Measurements from ENCODE around the gene DEFB124. TPM values are rescaled to one million over a fixed set of nuclear protein-coding genes. Genes with fewer than 3 reads are reported as not detected.

DEFB124 gene
- total RNA-seq, 3 donors from 2014 or later = not detected

DNA sequence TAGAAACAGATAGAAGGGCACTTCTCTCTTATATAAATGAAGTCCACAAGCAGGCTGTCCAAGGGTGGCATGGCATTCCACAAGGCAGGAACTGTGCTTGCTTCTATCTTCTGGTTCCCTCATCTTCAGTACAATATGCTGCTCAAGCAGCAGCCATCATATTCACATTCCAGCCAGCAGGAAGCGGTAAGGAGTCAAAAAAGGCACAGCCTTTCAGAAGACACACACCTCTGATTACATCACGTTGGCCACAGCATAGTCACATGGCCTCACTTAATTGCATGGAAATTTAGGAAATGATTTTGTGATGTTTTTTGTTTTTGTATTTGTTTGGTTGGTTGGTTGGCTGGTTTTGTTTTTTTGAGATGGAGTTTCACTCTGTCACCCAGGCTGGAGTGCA lies 19.2 kb upstream of the DEFB124 start:
- Histone ChIP-seq H3K4me1 (ENCODE audit: low read depth) (no peaks in the 10 kb centered on the region), H3K9me3 (no peaks in the 10 kb centered on the region), H3K36me3 (ENCODE audit: low read depth) (no peaks in the 10 kb centered on the region), H3K4me3 (no peak overlapping the region)
- intact Hi-C loops (cut with DNase I, micrococcal nuclease) = no loop called here
- TF ChIP-seq, protein P1, sequence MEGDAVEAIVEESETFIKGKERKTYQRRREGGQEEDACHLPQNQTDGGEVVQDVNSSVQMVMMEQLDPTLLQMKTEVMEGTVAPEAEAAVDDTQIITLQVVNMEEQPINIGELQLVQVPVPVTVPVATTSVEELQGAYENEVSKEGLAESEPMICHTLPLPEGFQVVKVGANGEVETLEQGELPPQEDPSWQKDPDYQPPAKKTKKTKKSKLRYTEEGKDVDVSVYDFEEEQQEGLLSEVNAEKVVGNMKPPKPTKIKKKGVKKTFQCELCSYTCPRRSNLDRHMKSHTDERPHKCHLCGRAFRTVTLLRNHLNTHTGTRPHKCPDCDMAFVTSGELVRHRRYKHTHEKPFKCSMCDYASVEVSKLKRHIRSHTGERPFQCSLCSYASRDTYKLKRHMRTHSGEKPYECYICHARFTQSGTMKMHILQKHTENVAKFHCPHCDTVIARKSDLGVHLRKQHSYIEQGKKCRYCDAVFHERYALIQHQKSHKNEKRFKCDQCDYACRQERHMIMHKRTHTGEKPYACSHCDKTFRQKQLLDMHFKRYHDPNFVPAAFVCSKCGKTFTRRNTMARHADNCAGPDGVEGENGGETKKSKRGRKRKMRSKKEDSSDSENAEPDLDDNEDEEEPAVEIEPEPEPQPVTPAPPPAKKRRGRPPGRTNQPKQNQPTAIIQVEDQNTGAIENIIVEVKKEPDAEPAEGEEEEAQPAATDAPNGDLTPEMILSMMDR (IDR thresholded peaks at IDR 0.05) = no peak
- DNase-seq = peak in 1 of 3 donors; percentile 32
- peak; percentile 59 for ATAC-seq

DNA sequence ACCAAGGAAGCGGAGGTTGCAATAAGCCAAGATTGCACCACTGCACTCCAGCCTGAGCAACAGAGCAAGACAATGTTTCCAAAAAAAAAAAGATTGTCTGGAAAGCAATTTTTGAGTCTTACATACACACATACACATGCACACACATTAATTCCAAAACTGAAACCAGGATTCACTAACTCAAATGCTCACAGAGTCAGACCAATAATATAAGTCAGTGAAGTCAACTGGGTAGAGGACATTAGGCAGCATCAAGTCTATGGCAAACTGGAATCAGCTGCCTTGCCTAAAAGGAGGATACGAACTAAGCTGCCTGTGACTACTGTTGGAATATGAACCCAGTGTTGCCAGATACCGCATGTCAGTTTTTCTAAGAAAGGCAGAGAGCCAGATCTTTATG lies 15.8 kb upstream of the DEFB124 start:
- H3K4me1 ChIP-seq (ENCODE audit: low read depth) = no peaks in the 10 kb centered on the region
- H3K36me3 ChIP-seq (ENCODE audit: low read depth) = no peaks in the 10 kb centered on the region
- ATAC-seq = no peak
- no peaks in the 10 kb centered on the region for H3K9me3 ChIP-seq
- DNase-seq = no peak
- no peak overlapping the region for H3K4me3 ChIP-seq
- intact Hi-C loops (cut with DNase I, micrococcal nuclease) = no loop called here
- TF ChIP-seq, protein P1 (IDR thresholded peaks at IDR 0.05) = no peak

DNA sequence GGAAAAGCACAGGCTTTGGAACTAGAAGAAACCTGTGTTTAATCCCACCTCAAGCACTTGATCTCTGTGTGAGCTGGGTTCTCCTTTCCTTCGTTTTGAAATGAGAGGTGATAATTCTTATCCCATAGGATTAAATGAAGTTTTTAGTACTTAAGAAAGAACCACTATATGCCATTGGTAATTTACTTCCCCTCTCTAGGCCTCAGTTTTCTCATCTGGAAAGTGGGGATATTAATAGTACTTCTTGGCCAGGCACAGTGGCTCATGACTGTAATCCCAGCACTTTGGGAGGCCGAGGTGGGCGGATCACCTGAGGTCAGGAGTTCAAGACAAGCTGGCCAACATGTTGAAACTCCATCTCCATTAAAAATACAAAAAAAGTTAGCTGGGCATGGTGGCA lies 14.2 kb upstream of the DEFB124 start:
- intact Hi-C loops (cut with DNase I, micrococcal nuclease) = no loop called here
- Histone ChIP-seq H3K9me3 (no peaks in the 10 kb centered on the region), H3K4me3 (no peak overlapping the region), H3K4me1 (ENCODE audit: low read depth) (peaks cover 3% of the 10 kb centered on the region), H3K36me3 (ENCODE audit: low read depth) (no peaks in the 10 kb centered on the region)
- ATAC-seq (no peak), DNase-seq (no peak)
- TF ChIP-seq, protein P1 (IDR thresholded peaks at IDR 0.05) = no peak

DNA sequence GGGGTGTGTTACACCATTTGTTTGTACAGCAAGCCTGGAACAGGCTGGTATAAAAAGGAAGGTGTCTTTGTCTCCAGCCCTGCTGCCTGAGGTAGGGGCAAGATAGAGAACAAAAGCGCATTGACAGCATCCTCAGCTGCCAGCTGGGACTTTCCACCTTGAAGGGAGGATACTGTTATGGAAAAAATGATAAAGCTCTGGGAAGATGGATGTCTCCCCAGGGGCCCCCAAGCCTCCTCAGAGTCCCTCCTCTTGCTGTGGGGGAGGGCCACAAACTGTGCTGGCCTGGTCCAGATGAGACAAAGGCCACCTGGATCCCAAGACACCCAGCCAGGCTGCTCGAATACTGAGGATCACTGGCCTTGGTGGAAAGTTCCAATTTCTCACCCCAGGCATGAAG lies 13.2 kb upstream of the DEFB124 start:
- Histone ChIP-seq H3K9me3 (no peaks in the 10 kb centered on the region), H3K4me3 (no peak overlapping the region), H3K36me3 (ENCODE audit: low read depth) (no peaks in the 10 kb centered on the region), H3K4me1 (ENCODE audit: low read depth) (peaks cover 3% of the 10 kb centered on the region)
- ATAC-seq (no peak), DNase-seq (no peak)
- intact Hi-C loops (cut with DNase I, micrococcal nuclease) = no loop called here
- TF ChIP-seq, protein P1 (IDR thresholded peaks at IDR 0.05) = no peak

DNA sequence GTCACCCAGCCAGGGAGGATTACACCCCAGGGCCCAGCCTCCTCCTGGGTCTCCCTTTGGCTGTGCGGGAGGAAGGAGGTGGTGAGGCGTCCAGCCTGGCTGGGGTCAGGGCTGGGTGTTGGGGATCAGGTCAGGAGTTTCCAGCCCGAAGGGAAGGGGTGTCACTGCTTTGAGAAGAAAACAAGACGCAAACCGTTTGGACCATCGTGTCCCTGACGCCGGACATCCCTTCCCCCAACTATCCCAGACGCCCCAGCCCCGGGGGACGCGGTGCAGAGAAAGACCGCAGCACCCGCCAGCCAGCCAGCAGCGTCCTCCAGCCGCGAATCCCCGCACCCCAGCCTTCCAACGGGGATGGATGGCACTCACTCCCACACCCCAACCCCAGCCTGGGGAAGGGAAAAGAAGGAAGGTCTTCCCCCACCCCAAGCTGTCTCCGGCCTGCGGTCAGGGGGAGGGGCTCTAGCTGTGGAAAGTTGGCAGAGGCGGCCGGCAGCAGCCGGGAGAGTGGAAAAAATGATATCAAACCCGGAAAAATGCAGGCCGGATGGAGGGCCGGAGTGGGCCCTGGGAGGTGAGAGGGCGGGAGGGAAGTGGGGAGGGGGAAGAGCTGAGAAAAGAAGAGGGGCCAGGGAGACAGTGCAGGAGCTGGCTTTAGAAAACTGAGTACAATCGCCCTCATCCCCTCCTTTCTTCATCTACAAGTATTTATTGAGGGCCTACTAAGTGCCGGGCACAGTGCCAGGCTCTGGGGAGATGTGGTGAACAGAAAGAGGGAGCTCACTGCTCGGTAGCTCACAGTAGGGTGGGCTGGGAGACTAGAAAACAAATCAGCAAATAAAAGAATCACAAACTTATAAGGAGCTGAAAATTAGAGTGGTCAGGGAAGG lies 10.8 kb upstream of the DEFB124 start:
- TF ChIP-seq, protein P1 (IDR thresholded peaks at IDR 0.05) = no peak
- H3K4me3 ChIP-seq = no peak overlapping the region
- no peaks in the 10 kb centered on the region for H3K36me3 ChIP-seq (ENCODE audit: low read depth)
- DNase-seq = peak; percentile 38 to 69 (median 60)
- no peaks in the 10 kb centered on the region for H3K9me3 ChIP-seq
- peaks cover 3% of the 10 kb centered on the region for H3K4me1 ChIP-seq (ENCODE audit: low read depth)
- ATAC-seq = peak; percentile 60
- intact Hi-C loops (cut with DNase I, micrococcal nuclease) = no loop called here
